Mesodermal cell (in vitro differentiated cells): Measurements from ENCODE around the gene CTCF.

Source experiments
- H3K27ac ChIP-seq: 2 replicates; pipeline ENCODE4 v1.7.0; 2013; ENCODE audit warnings: mild to moderate bottlenecking, low read depth, low read length, moderate library complexity; ENCODE audit not compliant: severe bottlenecking
- H3K36me3 ChIP-seq: 2 replicates; pipeline ENCODE4 v1.7.1; 2013; ENCODE audit warnings: mild to moderate bottlenecking, low read length, moderate library complexity; ENCODE audit not compliant: control insufficient read depth, insufficient read depth
- H3K4me1 ChIP-seq: one replicate; pipeline ENCODE4 v1.7.1; 2013; ENCODE audit warnings: mild to moderate bottlenecking, low read length; ENCODE audit not compliant: insufficient read depth, control insufficient read depth, poor library complexity, severe bottlenecking
- H3K4me3 ChIP-seq: 2 replicates; pipeline ENCODE4 v1.7.0; 2013; ENCODE audit warnings: low read length, control low read depth, mild to moderate bottlenecking; ENCODE audit not compliant: insufficient read depth, poor library complexity, severe bottlenecking; ENCODE audit errors: extremely low read depth
- H3K9me3 ChIP-seq: 2 replicates; pipeline ENCODE4 v1.7.1; 2013; ENCODE audit warnings: mild to moderate bottlenecking, low read length, moderate library complexity; ENCODE audit not compliant: control insufficient read depth
- WGBS, 2 experiments: methylation state at CpG; one replicate each; pipeline ENCODE4 v1.1.5; 2013; ENCODE audit warnings: missing lambda C conversion rate in 2 of 2; ENCODE audit not compliant: insufficient coverage in 2 of 2; 5-methylcytosine and 5-hydroxymethylcytosine counted together

The CTCF gene

DNA sequence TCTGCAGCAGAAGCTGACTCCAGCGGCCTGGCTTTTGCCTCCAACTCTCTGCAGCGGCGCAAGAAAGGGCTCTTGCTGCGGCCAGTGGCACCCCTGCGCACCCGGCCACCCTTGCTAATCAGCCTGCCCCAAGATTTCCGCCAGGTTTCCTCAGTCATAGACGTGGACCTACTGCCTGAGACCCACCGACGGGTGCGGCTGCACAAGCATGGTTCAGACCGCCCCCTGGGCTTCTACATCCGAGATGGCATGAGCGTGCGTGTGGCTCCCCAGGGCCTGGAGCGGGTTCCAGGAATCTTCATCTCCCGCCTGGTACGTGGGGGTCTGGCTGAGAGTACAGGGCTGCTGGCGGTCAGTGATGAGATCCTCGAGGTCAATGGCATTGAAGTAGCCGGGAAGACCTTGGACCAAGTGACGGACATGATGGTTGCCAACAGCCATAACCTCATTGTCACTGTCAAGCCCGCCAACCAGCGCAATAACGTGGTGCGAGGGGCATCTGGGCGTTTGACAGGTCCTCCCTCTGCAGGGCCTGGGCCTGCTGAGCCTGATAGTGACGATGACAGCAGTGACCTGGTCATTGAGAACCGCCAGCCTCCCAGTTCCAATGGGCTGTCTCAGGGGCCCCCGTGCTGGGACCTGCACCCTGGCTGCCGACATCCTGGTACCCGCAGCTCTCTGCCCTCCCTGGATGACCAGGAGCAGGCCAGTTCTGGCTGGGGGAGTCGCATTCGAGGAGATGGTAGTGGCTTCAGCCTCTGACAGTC, 99.7 kb downstream of the CTCF start:
- no peaks in the 10 kb centered on the region for H3K9me3 ChIP-seq
- peaks cover 32% of the 10 kb centered on the region for H3K36me3 ChIP-seq
- no peak overlapping the region for H3K27ac ChIP-seq
- no peak overlapping the region for H3K4me3 ChIP-seq
- 94 to 95% methylated on average over 32 to 33 of the region's 34 CpGs for WGBS, 2 experiments
- peaks cover 6% of the 10 kb centered on the region for H3K4me1 ChIP-seq

DNA sequence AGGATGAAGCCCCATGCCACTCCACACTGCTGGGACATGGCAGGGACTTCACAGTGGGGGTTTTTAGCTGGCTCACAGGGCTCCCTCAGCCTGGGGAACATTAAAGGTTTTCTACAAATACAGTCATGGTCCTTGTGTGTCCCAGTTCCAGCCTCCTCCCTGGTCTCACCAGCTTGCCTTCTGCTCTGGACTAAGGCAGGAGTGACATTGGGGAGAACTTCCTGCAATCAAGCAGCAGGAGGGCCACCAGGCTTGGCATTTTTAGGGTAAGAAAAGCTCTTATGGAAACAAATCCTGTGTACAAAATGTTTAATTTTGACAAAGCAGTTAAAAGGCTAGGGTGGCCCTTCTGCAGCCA, 100.3 kb downstream of the CTCF start:
- Histone ChIP-seq H3K36me3 (peaks cover 30% of the 10 kb centered on the region), H3K4me3 (no peak overlapping the region), H3K9me3 (no peaks in the 10 kb centered on the region), H3K4me1 (peaks cover 6% of the 10 kb centered on the region), H3K27ac (no peak overlapping the region)

DNA sequence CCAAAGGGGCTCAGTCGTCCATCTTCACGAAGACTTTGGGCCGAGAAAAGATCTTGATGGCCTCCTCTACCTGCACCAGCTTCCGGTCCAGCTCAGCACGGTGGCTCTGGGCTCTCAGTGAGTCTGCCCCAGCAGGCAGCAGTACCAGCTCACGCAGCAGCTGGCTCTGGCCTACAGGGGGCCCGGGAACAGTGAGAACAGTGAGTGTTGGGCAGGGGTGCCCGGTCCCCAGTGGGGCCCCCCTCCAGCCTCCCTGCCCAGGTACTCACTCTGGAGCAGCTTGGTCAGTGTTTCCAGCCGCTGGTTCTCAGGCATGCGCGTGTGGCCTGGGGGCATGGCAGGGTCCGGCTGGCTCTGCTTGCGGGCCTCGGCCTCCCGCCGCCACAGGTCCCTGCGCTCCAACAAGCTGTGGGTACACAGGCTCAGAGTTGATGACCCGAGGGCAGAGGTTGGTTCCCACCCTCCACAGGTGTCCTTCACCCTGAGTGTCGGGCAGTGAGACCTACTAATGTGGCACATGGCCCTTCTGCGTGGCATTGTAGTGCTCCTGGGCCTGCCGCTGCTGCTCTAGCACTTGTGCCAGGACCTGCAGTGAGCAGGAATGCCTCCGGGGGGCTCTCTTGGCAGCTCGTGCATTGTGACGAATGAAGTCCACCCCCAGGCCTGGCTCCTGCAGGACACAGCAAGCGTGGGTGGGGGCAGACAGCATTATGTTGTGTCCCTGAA, 101.0 kb downstream of the CTCF start:
- peaks cover 25% of the 10 kb centered on the region for H3K36me3 ChIP-seq
- H3K9me3 ChIP-seq = no peaks in the 10 kb centered on the region
- 80 to 81% methylated on average over 20 of the region's 25 CpGs for WGBS, 2 experiments
- H3K4me1 ChIP-seq = peaks cover 6% of the 10 kb centered on the region
- no peak overlapping the region for H3K27ac ChIP-seq
- no peak overlapping the region for H3K4me3 ChIP-seq

DNA sequence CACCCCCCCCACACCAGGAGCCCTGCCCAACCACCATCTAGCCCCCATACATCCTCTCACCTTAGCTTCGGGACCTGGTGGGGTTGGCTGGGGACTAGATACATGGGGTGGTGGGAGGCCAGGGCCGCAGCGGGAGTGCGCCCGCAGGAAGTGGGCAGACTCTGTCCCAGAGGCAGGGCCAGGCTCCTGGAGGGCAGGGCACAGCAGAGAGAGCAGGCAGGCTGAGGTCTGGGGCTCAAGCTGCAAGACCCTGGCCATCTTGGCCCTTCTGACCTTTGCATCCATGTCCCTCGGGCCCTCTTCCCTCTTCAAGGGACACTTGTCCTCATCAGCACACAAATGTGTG, 101.5 kb downstream of the CTCF start:
- Histone ChIP-seq H3K4me1 (peaks cover 6% of the 10 kb centered on the region), H3K4me3 (no peak overlapping the region), H3K9me3 (no peaks in the 10 kb centered on the region), H3K27ac (no peak overlapping the region), H3K36me3 (peaks cover 20% of the 10 kb centered on the region)
- 95 to 100% methylated on average over 4 of the region's 6 CpGs for WGBS, 2 experiments

DNA sequence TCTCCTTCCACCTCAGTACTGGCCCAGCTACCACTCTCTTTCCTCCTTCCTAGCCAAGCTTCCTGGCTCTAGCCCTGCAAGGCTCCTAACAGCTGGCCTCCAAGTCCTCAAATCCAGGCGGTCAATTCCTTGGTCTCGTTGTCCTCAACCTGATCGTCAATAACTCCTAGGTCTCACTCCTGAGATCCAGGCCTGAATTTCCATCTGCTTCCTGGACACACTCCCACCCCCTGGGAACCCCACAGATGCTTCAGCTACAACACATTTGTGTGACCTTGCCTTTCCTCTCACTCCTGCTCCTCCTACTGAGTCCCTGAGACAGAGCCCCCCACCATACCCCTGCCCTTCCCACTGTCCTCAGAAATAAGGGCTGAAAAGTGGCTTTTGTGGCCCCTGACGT, 101.9 kb downstream of the CTCF start:
- H3K4me3 ChIP-seq = no peak overlapping the region
- H3K9me3 ChIP-seq = no peaks in the 10 kb centered on the region
- peaks cover 6% of the 10 kb centered on the region for H3K4me1 ChIP-seq
- WGBS, 2 experiments = 90 to 92% methylated on average over 4 of the region's 4 CpGs
- no peak overlapping the region for H3K27ac ChIP-seq
- H3K36me3 ChIP-seq = peaks cover 17% of the 10 kb centered on the region

DNA sequence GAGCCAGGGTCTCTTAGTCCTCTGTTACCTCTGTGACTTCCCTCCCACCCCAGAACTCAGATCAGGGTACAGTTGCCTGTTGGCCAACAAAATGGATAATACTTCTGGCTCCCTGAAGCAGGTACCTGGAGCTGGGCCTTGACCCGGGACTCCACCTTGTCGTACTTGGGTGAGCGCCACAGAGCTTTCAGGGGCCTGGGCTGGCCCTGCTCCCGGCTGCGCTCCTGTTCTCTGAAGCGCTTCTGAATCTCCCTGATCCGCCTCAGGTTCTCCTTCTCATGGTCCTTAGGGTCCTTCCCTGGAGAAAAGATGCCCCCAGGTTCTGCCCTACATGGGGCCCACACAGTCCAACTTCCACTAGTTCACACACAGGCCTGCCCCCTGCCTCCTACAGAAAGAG, 102.5 kb downstream of the CTCF start:
- Histone ChIP-seq H3K4me1 (peaks cover 6% of the 10 kb centered on the region), H3K4me3 (no peak overlapping the region), H3K36me3 (peaks cover 17% of the 10 kb centered on the region), H3K9me3 (no peaks in the 10 kb centered on the region), H3K27ac (no peak overlapping the region)
- 96% methylated on average over 7 of the region's 7 CpGs for WGBS, 2 experiments

DNA sequence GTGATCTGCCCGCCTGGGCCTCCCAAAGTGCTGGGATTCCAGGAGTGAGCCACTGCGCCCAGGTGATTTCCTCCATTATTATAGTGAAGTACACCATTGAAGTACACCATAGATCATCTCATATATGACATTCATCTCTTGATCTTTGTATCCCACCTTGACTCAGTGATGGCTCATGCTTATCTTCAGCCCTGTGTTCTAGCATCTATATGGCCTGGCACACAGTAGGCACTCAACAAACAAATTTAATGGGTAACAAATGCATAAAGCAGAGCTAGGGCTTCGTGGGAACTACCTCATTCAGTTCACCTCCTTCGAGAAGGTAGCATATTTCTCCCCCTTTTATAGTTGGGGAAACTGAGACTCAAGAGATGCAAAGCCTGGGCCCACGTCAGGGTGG, 103.3 kb downstream of the CTCF start:
- 81 to 90% methylated on average over 5 of the region's 5 CpGs for WGBS, 2 experiments
- Histone ChIP-seq H3K4me1 (peaks cover 6% of the 10 kb centered on the region), H3K36me3 (peaks cover 17% of the 10 kb centered on the region), H3K27ac (no peak overlapping the region), H3K4me3 (peak overlapping the region; percentile 67), H3K9me3 (no peaks in the 10 kb centered on the region)

DNA sequence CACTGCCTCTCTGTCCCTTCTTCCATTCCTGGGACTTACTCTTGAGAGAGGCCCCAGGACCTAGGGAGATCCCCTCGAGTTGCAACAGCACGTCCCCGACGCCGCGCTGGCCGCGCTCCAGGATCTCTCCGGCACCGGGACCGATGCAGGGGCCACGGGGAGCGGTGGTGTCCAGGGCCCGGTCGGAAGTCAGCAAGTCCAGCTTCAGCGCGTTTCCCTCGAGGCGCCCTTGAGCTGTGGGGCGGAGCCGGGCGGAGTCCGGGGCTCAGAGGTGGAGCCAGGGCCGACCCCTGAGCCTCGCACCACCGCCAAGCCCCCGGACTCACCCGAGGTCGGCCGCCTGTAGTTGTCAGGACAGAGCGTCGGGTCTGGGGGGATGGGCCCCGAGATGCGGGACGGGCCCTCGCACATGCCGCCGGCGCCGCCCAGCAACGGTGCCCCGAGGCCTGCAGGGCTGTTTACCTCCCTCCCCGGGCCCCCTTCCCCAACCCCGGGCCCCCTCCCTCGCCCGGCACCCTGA, 103.8 kb downstream of the CTCF start:
- Histone ChIP-seq H3K9me3 (no peaks in the 10 kb centered on the region), H3K4me1 (peaks cover 6% of the 10 kb centered on the region), H3K27ac (peak overlapping the region; percentile 57), H3K4me3 (peak overlapping the region; percentile 67), H3K36me3 (peaks cover 17% of the 10 kb centered on the region)
- 1 to 4% methylated on average over 38 to 42 of the region's 46 CpGs for WGBS, 2 experiments

DNA sequence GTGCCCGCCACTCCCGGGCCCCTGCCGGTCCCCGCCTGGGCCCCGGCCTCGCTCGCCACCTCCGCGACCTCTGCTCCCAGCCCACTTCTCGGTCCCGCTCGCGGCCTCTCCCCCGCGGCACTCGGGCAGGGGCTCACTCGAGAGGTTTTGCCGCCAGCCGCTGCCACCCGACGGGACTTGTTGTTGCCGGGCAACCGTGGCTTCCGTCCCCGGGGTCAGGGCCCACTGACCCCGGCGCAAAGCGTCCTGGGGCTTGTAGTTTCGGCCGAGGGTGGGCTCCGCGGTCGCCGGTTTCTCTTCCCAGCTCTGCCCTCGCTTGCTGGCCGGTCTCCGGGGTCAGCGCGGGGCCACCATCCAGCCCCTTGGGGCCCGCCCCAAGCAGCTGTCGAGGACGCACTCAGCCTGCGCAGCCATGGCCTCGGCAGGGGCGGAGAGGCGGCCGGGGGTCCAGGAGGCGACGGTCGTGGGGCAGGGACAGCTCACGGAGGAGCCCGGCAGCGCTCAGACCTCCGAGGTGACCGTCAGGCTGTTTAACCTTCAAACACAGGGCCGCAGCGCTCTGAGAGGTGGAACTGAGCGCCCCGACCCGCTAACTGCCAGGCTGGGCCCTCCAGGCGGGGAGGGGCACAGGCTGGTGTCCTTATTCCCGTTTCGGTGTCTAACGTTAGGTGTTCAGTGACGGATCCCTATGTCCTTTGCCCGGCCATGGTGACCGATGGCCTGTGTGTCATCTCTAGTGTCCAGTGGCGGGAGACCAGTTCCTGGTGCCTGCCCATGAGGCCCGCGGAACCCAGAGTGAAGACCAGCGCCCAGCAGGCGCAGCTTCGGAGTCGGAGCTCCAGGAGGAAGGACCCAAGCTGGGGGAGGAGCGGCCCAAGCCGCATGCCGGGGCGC, 104.5 kb downstream of the CTCF start, which contains the start of the genes C16orf86 and ENKD1:
Gene C16orf86 (plus strand): TSS at position 256 of the 894 bp plus-strand sequence. CDS start 157 bp downstream, at position 413.
Gene ENKD1 (minus strand): TSS at position 192 of the 894 bp plus-strand sequence. CDS start 308 bp downstream, outside the sequence.
- 25 to 29% methylated on average over 73 to 77 of the region's 78 CpGs for WGBS, 2 experiments
- H3K36me3 ChIP-seq = peaks cover 17% of the 10 kb centered on the region
- peak within 1 kb of the TSS; percentile 57 for H3K27ac ChIP-seq
- peak within 1 kb of the TSS; percentile 67 for H3K4me3 ChIP-seq
- no peaks in the 10 kb centered on the region for H3K9me3 ChIP-seq
- H3K4me1 ChIP-seq = peaks cover 6% of the 10 kb centered on the region

DNA sequence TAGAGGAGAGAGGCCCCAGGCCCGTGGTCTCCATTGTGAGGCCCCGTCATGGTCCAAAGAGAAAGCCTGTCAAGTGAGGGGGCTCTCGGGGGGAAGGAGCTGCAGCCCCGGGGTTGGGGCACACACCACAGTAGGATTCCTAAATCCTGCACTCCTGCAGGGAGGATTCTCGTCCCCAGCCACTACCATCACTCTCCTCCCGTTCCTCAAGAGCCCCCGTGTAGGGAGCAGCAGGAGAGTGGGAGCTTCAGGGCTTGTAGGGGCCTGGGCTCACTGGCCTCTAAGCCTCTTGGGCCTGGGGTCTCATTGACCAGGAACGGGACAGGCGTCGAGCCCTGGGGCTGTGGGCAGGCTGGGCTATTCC, 105.1 kb downstream of the CTCF start:
- H3K4me1 ChIP-seq = peaks cover 6% of the 10 kb centered on the region
- H3K9me3 ChIP-seq = no peaks in the 10 kb centered on the region
- 83 to 84% methylated on average over 6 to 7 of the region's 10 CpGs for WGBS, 2 experiments
- H3K36me3 ChIP-seq = peaks cover 12% of the 10 kb centered on the region
- H3K4me3 ChIP-seq = peak overlapping the region; percentile 67
- H3K27ac ChIP-seq = no peak overlapping the region
